Effector memory CD4-positive, alpha-beta T cell (primary cell): Measurements from ENCODE around the gene ODC1.

Experiments used
- DNase-seq, 3 donors: peaks; one replicate each; pipeline ENCODE4 v3.0.0-alpha.2; 2020
- H3K27ac ChIP-seq: 2 replicates; pipeline ENCODE4 v1.7.0; 2013; ENCODE audit warnings: mild to moderate bottlenecking, low read length, moderate library complexity; ENCODE audit not compliant: insufficient read depth, poor library complexity, severe bottlenecking
- H3K27me3 ChIP-seq: replicated peaks from 2 replicates; pipeline ENCODE4 v1.7.0; 2013; ENCODE audit warnings: mild to moderate bottlenecking, low read length; ENCODE audit not compliant: insufficient read depth, control insufficient read depth, poor library complexity, severe bottlenecking
- H3K36me3 ChIP-seq: 2 replicates; pipeline ENCODE4 v1.7.0; 2013; ENCODE audit warnings: mild to moderate bottlenecking, low read length, moderate library complexity; ENCODE audit not compliant: control insufficient read depth, insufficient read depth
- H3K4me1 ChIP-seq: 2 replicates; pipeline ENCODE4 v1.7.0; 2013; ENCODE audit warnings: low read length, mild to moderate bottlenecking; ENCODE audit not compliant: control insufficient read depth, insufficient read depth, poor library complexity, severe bottlenecking
- H3K4me3 ChIP-seq: 2 replicates; pipeline ENCODE4 v1.7.0; 2013; ENCODE audit warnings: low read length, low read depth, mild to moderate bottlenecking; ENCODE audit not compliant: insufficient read depth, poor library complexity, severe bottlenecking
- H3K9me3 ChIP-seq: 2 replicates; pipeline ENCODE4 v1.7.0; 2013; ENCODE audit warnings: mild to moderate bottlenecking, low read length, moderate library complexity; ENCODE audit not compliant: control insufficient read depth

The ODC1 gene

GRCh38 chr2:10392951-10393639 is 55.0 kb downstream of the ODC1 start:
- peaks cover 3% of the 10 kb centered on the region for H3K4me1 ChIP-seq
- DNase-seq, result no peak

GRCh38 chr2:10392548-10392947 is 55.6 kb downstream of the ODC1 start:
- Histone ChIP-seq H3K4me1 (peaks cover 3% of the 10 kb centered on the region), H3K36me3 (no peaks in the 10 kb centered on the region), H3K4me3 (no peak overlapping the region), H3K9me3 (no peaks in the 10 kb centered on the region), H3K27me3 (no peaks in the 10 kb centered on the region), H3K27ac (no peak overlapping the region)
- no peak for DNase-seq

More at GRCh38 chr2:10392951-10393639, 55.0 kb downstream of the ODC1 start:
- Histone ChIP-seq H3K36me3 (no peaks in the 10 kb centered on the region), H3K4me3 (no peak overlapping the region), H3K9me3 (no peaks in the 10 kb centered on the region), H3K27me3 (no peaks in the 10 kb centered on the region), H3K27ac (no peak overlapping the region)

- Histone ChIP-seq H3K36me3 (no peaks in the 10 kb centered on the region), H3K9me3 (no peaks in the 10 kb centered on the region), H3K27ac (no peak overlapping the region), H3K4me3 (no peak overlapping the region), H3K4me1 (peaks cover 3% of the 10 kb centered on the region), H3K27me3 (no peaks in the 10 kb centered on the region)
- no peak for DNase-seq
Measured at GRCh38 chr2:10392100-10392499, 56.0 kb downstream of the ODC1 start.

GRCh38 chr2:10390369-10390801 is 57.7 kb downstream of the ODC1 start:
- no peak overlapping the region for H3K27ac ChIP-seq
- no peaks in the 10 kb centered on the region for H3K27me3 ChIP-seq
- H3K4me3 ChIP-seq, result no peak overlapping the region
- no peaks in the 10 kb centered on the region for H3K9me3 ChIP-seq
- H3K36me3 ChIP-seq, result no peaks in the 10 kb centered on the region
- DNase-seq, result no peak
- peaks cover 13% of the 10 kb centered on the region for H3K4me1 ChIP-seq
